C4-2B (cell line): ENCODE data around the gene CLIP1.

Experiments
- CTCF ChIP-seq: fragments of 450-650 bp; conservative IDR thresholded peaks from 2 replicates; pipeline ENCODE4 v1.5.1; 2017; ENCODE audit warnings: mild to moderate bottlenecking
- ZFX ChIP-seq: fragments of 450-650 bp; IDR thresholded peaks from 2 replicates; pipeline ENCODE4 v1.6.1; 2017

DNA sequence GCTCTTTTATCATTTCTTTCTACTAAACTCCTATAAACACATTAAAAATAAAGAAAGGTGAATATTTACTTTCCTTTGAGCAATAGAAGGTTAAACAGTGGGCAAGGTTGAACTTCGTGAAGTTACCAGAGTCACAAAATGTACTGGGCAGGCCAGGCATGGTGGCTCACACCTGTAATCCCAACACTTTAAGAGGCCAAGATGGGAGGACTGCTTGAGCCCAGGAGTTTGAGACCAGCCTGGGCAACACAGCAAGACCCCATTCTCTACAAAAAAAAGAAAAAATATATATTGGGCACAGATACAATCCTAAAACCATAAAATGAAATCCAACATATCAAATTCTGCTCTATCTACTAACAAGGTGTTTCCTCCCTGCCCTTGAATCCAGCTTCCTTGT, 95.5 kb downstream of the CLIP1 start:
- TF ChIP-seq CTCF (no peak), ZFX (no peak)
